ENCODE measurements around the gene NOX1.
"Not testable (repeated sequence)": the region's sequence is repeated elsewhere in the genome, so short reads cannot be mapped to it uniquely, and the experiment has no call there.

The NOX1 gene

DNA sequence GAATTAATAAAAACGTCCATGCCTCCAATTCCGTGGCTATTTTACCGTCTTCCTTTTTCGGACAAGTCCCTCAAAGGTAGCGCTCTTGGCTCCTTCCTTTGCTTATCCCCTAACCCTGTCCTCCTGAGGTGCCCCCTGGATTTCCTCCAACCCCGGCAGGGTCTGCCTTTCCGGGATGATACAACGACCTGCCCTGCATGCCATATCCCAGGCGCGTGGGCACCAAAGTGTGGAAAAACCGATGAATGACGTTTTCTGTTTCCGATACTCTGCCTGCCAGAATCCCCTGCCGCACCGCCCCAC, 54.7 kb downstream of the NOX1 start:
- no peak for DNase-seq

DNA sequence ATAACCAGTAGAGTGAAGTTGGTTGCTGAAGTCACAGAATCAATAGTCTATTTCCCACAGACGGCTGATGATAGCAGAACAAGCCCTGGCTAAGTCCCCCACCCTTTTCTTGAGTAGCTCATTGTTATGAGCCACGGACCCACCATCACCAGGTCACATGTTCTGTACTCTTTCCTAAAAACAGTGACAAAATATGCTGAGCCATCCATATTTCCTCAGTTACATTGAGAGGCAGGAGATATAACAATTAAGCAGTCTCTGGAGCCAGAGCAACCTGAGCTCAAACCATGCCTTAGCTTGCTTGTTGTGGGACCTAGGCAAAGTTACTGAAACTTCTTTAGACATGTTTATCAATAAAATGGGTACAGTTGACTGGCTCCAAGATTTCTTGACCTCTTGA, 56.8 kb downstream of the NOX1 start:
- no peak for DNase-seq

DNA sequence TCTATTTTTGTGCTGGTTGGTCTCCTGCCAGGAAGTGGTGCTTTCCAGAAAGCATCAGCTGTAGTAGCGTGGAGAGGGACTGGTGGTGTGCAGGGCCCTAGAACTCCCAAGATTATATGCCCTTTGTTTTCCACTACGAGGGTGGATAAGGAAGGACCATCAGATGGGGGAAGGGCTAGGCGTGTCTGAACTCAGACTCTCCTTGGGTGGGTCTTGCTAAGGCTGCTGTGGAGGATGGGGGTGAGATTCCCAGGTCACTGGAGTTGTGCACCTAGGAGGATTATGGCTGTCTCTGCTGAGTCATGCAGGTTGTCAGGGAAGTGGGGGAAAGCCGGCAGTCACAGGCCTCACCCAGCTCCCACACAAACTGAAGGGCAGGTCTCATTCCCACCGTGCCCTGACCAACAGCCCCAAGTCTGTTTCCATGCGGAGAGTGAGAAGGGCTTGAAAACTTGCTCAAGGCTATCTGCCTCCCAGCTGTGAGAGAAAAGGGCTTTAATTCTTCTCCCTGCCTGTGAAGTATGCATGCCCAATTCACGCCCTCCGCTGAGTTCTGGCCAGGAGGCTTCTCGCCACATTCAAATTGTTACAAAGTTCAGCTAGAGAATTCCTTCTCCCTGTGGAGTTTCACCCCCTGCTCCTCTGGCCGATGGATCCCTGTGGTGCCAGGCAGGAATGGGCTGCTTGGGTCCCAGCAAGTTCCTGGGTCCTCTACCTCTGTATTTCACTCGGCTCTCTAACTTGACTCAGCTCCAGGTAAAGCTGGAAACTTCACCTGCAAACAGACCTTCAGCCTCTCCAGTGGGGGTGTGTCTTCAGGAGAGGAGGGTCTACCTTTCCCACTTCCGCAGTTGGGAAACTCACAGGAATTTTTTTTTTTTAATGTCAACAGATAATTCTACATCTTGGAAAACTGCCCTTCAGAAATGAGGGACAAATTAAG, 61.7 kb downstream of the NOX1 start:
- DNase-seq = no peak

DNA sequence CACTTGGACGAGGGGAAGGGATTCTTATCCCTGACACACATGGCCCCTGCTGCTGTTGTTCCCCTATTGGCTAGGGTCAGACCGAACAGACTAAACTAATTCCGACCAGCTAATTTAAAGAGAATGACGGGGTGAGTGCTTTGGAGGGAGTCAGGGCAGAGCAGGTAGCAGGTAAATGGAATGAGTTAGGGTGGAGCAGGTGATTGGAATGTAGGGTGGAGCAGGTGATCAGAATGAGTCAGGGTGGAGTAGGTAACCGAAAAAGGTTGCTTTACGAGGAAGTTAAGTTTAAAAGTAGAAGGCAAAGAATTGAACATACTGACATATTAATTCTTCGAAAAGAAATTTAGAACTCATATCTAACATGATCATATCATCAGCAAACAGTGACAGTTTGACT, 65.9 kb downstream of the NOX1 start:
- not testable (repeated sequence) for DNase-seq

DNA sequence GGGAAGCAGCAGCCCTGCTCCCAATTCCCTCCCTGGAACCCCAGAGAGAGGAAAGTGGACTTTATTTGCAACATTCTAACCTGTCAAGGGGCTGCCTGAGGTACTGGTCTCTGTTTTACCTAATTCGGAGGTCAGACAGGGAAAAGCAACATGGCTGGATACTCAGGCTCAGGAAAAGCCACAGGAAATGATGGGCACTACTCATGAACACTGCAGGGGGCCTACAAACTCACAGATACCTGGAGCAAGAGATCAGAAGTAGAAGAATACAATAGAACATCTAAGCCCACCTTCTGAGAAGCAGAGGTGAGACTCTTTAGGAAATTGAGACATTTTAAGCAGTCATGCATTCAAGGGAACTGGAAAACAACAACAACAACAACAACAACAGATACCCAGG, 69.4 kb downstream of the NOX1 start:
- no peak for DNase-seq

DNA sequence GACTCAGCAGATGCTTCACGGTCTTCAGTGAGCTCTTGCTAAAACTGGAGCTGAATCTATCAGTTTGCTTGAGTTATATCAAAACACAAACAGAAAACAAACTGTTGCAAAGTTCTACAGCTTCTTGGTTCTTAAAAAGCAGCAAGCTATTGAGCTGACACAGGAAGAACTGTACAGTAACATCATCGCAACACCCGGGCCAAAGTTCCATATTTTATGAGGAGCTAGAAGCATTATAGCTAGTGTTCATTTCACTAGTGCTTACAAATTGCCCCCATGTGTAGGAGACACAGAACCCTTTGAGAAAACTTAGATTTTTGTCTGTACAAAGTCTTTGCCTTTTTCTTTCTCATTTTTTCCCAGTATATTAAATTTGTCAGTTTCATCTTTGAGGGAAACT, 71.3 kb downstream of the NOX1 start:
- DNase-seq = no peak

DNA sequence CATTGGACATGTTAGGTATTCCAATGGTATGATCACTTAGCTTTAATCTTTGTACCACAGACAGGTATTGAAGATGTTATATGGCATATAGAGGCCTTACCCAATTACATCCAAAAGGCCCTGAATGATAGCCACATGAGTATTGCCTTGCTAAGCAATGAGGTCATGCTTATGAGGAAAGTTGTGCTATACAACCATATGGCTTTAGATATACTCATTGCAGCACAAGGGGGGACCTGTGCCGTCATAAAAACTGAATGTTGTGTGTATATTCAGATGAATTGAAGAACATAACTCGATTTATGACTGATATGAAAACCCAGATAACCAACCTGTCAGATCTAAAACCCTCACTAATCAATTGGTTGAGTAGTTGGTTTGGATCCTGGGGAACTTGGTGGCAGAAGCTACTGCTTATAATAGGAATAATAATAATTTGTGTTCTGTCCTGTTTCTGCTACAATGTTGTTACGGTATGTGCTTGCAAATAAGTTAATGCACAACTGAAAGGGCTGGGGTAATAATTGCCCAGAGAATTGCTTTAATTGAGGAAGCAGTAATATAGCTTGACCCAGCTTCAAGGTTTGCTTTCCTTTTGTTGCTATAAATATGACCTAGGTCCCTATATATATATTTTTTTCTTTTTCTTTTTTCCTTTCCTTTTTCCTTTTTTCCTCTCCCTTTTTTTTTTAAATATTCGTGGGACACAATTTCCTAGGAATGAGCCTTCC, 75.5 kb downstream of the NOX1 start:
- DNase-seq = no peak

DNA sequence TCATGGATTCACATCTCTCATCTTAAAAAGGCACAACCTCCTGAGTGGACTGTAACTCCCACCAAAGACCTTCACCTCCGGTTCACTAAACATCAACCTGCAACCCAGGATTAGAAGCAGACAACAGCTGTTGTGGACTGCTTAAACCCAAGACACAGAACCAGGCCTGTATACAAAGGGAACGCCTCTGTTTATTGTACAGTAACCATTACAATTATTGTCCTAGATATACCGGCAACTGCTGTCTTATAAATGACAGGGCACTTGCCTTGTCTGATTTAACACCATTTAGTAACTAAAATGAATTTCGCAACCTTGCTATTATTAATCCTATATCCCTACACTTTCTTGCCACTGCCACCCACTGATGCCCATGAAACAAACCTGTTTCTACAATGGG, 76.8 kb downstream of the NOX1 start:
- DNase-seq = no peak

DNA sequence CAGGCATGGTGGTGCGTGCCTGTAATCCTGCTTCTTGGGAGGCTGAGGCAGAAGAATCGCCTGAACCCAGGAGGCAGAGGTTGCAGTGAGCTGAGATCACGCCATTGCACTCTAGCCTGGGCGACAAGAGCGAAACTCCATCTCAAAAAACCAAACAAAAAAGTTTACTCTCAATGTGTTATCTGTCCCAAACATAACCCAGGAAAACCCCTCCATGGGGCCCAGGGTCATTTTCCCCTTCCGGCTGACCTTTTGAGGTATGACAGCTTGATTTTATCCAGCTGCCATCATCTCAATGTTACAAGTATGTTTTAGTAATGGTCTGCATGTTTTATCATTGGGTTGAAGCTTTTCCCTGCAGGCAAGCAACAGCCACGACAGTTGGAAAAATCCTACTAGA, 77.8 kb downstream of the NOX1 start:
- DNase-seq = not testable (repeated sequence)
